GM06990 (cell line): ENCODE data around the gene ZRSR2.

Experiments used
- DNase-seq: peaks from one replicate; pipeline ENCODE4 v3.0.0-alpha.2; 2011; ENCODE audit not compliant: insufficient read length; ENCODE audit errors: extremely low read depth
- H3K27me3 ChIP-seq: replicated peaks from 2 replicates; pipeline ENCODE4 v1.6.0; 2011; ENCODE audit warnings: low read length; ENCODE audit not compliant: control insufficient read depth, insufficient read depth
- H3K36me3 ChIP-seq: 2 replicates; pipeline ENCODE4 v1.5.1; 2011; ENCODE audit warnings: low read length; ENCODE audit not compliant: control insufficient read depth, insufficient read depth
- H3K4me3 ChIP-seq: replicated peaks from 2 replicates; pipeline ENCODE4 v1.5.1; 2011; ENCODE audit warnings: low read depth, mild to moderate bottlenecking, control low read depth, low read length
- TF ChIP-seq, protein P1 (sequence below): IDR thresholded peaks from 2 replicates; pipeline ENCODE4 v1.5.1; 2011; ENCODE audit warnings: low read length, control low read depth, mild to moderate bottlenecking, inconsistent platforms; ENCODE audit not compliant: insufficient read depth, poor library complexity, severe bottlenecking

Gene ZRSR2

DNA sequence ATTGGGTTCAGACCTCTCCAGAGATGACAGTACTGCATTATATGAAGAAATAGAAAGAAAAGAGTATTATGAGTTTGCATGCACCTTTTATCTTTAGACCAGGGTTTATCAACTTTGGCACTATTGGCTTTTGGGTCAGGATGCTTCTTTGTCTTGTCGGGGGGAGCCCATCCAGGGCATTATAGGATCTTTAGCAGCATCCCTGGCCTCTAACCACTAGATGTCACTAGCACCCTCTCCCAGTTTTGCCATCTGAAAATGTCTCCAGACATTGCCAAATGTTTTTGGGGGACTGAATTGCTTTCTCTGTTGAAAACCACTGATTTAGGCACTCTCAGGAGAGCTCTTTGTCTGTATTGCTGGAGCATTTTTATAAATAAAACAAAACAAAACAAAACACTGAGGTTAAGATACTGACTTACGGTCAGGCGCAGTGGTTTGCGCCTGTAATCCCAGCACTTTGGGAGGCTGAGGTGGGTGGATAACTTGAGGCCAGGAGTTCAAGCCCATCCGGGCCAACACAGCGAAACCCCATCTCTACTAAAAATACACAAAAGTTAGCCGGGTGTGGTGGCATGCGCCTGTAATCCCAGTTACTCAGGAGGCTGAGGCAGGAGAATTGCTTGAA, 28.6 kb upstream of the ZRSR2 start:
- Histone ChIP-seq H3K27me3 (no peaks in the 10 kb centered on the region), H3K4me3 (no peak overlapping the region), H3K36me3 (no peaks in the 10 kb centered on the region)
- TF ChIP-seq, protein P1, sequence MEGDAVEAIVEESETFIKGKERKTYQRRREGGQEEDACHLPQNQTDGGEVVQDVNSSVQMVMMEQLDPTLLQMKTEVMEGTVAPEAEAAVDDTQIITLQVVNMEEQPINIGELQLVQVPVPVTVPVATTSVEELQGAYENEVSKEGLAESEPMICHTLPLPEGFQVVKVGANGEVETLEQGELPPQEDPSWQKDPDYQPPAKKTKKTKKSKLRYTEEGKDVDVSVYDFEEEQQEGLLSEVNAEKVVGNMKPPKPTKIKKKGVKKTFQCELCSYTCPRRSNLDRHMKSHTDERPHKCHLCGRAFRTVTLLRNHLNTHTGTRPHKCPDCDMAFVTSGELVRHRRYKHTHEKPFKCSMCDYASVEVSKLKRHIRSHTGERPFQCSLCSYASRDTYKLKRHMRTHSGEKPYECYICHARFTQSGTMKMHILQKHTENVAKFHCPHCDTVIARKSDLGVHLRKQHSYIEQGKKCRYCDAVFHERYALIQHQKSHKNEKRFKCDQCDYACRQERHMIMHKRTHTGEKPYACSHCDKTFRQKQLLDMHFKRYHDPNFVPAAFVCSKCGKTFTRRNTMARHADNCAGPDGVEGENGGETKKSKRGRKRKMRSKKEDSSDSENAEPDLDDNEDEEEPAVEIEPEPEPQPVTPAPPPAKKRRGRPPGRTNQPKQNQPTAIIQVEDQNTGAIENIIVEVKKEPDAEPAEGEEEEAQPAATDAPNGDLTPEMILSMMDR: peak; percentile 86
- DNase-seq: no peak

DNA sequence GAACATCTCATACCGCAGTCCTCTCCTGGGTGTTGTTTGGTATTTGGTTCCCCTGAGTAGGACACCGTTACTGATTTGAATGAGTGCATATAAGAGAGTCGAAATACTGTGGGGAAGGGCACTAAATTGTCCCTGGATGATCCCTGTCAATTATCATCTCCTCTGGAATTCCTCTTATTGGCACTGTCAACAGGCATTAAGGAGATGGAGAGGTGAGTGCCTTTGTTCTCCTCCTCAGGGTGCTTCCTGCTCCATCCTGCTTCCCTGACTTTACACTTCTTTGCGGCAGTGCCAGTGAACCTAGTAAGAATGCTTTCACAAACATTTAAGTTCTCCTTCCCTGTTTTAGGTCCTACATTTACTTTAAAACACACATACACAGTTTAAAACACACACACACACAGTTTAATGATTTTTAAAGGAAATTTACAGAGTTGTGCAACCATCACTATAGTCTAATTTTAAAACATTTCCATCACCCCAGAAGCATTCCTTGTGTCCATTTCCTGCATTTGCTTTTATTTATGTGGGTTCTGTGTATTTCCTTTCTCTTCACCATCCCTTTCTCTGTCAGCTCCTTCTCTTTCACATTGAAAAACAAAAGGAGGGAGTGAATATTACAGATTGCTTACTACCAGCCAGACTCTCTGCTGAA, 20.9 kb upstream of the ZRSR2 start:
- DNase-seq: no peak
- Histone ChIP-seq H3K4me3 (no peak overlapping the region), H3K27me3 (no peaks in the 10 kb centered on the region), H3K36me3 (no peaks in the 10 kb centered on the region)
- TF ChIP-seq, protein P1: no peak

DNA sequence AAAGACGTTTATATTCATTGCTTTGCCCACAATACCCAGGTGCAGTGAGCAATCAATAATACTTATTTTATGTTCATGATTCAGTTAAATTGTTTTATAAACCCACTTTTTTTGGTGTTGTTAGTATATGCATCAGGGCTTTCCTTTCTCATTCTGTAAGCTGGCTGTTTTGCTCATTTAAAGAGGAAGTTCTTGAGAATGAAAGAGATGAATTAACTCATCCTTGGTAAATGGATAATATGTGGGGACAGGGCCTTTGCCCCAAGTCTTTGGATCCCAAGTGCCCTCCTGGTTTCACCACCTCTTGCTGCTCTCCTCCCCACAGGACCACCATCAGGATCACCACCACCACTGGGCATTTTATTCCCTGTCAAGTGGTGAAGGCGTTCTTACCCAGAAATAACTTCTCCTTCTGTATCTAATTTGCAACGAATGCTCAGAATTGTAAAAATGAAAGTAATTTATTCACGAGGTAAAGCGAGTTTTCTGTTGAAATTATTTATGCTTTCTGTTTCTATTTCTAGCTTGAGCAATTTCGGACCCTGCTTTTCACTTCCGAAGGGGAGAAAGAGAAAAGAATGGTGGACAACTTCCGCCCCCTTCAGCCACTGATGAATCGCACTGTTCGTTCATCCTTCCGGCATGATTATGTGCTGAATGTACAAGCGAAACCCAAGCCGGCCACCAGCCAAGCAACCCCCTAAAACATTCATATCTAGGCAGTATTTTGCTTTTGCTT, 8.2 kb upstream of the ZRSR2 start:
- peak; percentile 63 for DNase-seq
- TF ChIP-seq, protein P1: no peak
- Histone ChIP-seq H3K27me3 (no peaks in the 10 kb centered on the region), H3K36me3 (no peaks in the 10 kb centered on the region), H3K4me3 (peak overlapping the region; percentile 64)

DNA sequence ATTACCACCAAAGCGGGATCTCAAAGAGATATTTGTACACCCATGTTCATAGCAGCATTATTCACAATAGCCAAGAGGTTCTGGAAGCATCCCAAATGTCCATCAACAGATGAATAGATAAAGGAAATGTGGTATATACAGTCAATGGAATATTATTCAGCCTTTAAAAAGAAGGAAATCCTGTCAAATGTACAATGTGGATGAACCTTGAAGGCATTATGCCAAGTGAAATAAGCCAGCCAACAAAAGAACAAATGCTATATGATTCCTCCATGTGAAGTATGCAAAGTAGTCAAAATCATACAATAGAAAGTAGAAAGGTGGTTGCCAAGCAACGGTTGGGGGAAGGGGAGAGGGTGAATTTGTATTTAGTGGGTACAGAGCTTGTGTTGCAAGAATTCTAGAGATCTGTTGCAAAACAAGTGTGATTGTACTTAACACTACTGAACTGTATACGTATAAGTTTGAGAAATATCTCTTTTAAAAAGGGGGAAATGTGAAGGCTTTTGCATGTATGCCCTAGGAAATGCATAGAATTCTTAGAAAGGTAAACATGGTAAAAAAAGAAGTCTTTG, 5.0 kb upstream of the ZRSR2 start:
- TF ChIP-seq, protein P1: no peak
- H3K4me3 ChIP-seq: no peak overlapping the region
- DNase-seq: no peak
- H3K27me3 ChIP-seq: no peaks in the 10 kb centered on the region
- no peaks in the 10 kb centered on the region for H3K36me3 ChIP-seq

DNA sequence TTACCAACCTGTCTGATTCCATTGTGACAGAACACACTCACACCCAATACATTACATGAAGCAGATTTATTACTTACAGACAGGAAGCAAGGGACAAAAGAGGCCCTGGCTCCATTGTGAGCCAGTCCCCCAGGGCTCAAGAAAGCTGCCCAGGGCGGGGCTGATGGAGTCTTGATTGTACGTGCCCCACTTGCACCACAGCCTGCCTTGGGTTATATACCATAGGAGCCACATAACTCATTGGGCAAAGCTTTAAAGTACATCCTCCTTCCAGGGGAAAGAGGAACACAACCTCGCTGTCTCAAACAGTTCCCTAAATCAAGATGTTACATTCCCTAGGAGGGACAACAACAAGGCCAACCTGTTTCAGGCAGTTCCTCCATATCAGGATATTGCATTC, 3.4 kb upstream of the ZRSR2 start:
- Histone ChIP-seq H3K27me3 (no peaks in the 10 kb centered on the region), H3K4me3 (no peak overlapping the region), H3K36me3 (no peaks in the 10 kb centered on the region)
- DNase-seq: no peak
- TF ChIP-seq, protein P1: no peak
